Measurements from ENCODE around the gene SPDYE16. TPM values are rescaled to one million over a fixed set of nuclear protein-coding genes. Genes with fewer than 3 reads are reported as not detected.
"Not testable (repeated sequence)": the region's sequence is repeated elsewhere in the genome, so short reads cannot be mapped to it uniquely, and the experiment has no call there.

Gene SPDYE16
- total and polyA plus RNA-seq, 5 experiments from 2014 or later: 0.26 to 0.69 TPM; not detected in 3

DNA sequence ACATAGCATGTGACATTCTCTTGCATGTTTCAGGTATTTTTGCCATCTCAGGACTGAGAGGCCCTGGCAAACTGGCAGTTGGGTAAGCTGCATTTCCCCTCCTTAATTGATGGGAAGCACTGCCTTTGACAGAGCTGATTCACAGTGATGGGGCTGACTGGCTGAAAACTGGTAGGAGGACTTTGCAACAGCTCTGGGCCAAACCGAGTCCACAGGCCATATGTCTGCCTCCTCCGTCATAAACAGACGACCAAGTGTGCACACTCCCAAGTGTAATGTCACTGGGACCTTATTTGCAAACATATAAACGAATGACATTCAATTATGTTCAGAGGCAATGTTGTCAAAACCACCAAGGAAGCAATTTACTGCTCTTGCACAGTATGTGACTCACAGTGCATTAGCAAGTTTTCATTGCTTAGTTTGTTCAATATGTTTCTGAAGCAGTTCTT, 27.3 kb upstream of the SPDYE16 start:
- POLR2A ChIA-PET, H3K4me3 Mint-ChIP-seq: not testable (repeated sequence)

DNA sequence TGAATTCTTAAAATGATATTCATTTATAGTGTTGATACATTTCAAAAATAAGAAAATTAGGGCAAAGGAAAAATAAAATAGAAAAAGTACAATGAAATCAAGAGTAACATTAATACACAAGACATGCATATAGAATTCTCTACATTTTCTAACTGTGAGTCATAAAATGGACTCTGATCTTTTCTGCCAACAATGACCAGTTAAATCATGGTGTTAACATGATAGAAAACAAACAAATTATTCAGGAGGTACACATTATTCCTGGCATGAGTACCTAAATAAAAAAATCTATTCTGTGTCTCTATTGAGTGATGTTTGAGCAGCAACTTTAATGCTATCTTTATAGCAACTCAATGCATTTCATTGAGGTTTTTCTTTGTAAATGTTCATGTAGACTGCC, 25.6 kb upstream of the SPDYE16 start:
- H3K36me3 Mint-ChIP-seq: peaks cover 7 to 23% (median 9%) of the 10 kb centered on the region in 3 donors
- ATAC-seq, DNase-seq, H3K4me3 Mint-ChIP-seq, H3K9me3 Mint-ChIP-seq, H3K27ac Mint-ChIP-seq, POLR2A ChIA-PET, H3K27me3 Mint-ChIP-seq: not testable (repeated sequence)
- H3K4me1 Mint-ChIP-seq: peaks cover 13 to 26% (median 18%) of the 10 kb centered on the region in 4 donors

More for the DNA sequence above, 27.3 kb upstream of the SPDYE16 start:
- Mint-ChIP-seq H3K4me1 (peaks cover 9 to 24% (median 11%) of the 10 kb centered on the region in 4 donors), H3K36me3 (peaks cover 5 to 23% (median 9%) of the 10 kb centered on the region in 3 donors), H3K27ac (peak overlapping the region in 1 of 10 donors; percentile 77)
- H3K9me3 Mint-ChIP-seq, DNase-seq, ATAC-seq, H3K27me3 Mint-ChIP-seq: not testable (repeated sequence)

DNA sequence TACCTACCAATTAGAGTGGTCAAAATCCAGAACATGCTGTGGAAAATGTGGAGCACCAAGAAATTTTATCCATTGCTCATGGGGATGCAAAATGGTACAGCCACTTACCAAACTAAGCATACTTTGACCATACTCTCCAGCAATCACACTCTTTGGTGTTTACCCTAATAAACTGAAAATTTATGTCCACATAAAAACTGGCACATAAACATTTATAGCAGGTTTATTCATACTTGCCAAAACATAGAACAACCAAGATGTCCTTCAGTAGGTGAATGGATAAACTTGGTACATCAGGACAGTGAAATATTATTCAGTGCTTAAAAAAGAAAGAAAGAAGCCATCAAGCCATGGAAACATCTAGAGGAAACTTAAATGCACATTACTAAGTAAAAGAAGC, 24.7 kb upstream of the SPDYE16 start:
- POLR2A ChIA-PET, DNase-seq, H3K9me3 Mint-ChIP-seq, H3K27me3 Mint-ChIP-seq, ATAC-seq, H3K27ac Mint-ChIP-seq, H3K4me3 Mint-ChIP-seq: not testable (repeated sequence)
- H3K4me1 Mint-ChIP-seq: peaks cover 13 to 31% (median 22%) of the 10 kb centered on the region in 4 donors
- H3K36me3 Mint-ChIP-seq: peaks cover 8 to 23% (median 9%) of the 10 kb centered on the region in 3 donors

DNA sequence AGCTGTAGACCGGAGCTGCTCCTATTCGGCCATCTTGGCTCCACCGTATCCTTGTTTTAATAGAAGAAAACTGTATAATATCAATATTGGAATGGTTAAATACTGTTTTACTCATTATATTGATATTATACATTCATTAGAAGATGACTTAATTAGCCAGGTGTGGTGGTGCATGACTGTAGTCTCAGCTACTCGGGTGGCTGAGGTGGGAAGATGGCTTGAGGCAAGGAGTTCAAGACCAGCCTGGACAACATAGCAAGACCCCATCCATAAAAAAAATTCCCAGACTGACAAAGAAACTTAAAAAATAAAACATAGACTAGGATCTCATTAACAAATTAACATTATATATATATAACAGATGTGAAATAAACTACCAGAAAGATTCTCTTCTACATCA, 24.2 kb upstream of the SPDYE16 start:
- ATAC-seq, DNase-seq, H3K4me3 Mint-ChIP-seq, H3K27me3 Mint-ChIP-seq, H3K9me3 Mint-ChIP-seq, POLR2A ChIA-PET, H3K27ac Mint-ChIP-seq: not testable (repeated sequence)
- Mint-ChIP-seq H3K36me3 (peaks cover 9 to 22% (median 9%) of the 10 kb centered on the region in 3 donors), H3K4me1 (peaks cover 11 to 35% (median 24%) of the 10 kb centered on the region in 4 donors)

DNA sequence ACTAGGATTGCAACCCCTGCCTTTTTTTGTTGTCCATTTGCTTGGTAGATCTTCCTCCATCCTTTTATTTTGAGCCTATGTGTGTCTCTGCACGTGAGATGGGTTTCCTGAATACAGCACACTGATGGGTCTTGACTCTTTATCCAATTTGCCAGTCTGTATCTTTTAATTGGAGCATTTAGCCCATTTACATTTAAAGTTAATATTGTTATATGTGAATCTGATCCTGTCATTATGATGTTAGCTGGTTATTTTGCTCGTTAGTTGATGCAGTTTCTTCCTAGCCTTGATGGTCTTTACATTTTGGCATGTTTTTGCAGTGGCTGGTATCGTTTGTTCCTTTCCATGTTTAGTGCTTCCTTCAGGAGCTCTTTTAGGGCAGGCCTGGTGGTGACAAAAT, 21.9 kb upstream of the SPDYE16 start:
- H3K27ac Mint-ChIP-seq, POLR2A ChIA-PET, DNase-seq, H3K4me3 Mint-ChIP-seq, H3K27me3 Mint-ChIP-seq, ATAC-seq, H3K9me3 Mint-ChIP-seq: not testable (repeated sequence)
- Mint-ChIP-seq H3K4me1 (peaks cover 6 to 42% (median 31%) of the 10 kb centered on the region in 4 donors), H3K36me3 (peaks cover 6 to 13% (median 12%) of the 10 kb centered on the region in 3 donors)

DNA sequence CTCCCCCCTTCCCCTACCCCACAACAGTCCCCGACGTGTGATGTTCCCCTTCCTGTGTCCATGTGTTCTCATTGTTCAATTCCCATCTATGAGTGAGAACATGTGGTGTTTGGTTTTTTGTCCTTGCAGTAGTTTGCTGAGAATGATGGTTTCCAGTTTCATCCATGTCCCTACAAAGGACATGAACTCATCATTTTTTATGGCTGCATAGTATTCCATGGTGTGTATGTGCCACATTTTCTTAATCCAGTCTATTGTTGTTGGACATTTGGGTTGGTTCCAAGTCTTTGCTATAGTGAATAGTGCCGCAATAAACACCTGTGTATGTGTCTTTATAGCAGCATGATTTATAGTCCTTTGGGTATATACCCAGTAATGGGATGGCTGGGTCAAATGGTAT, 18.2 kb upstream of the SPDYE16 start:
- POLR2A ChIA-PET, H3K27ac Mint-ChIP-seq, DNase-seq, H3K9me3 Mint-ChIP-seq, H3K27me3 Mint-ChIP-seq, H3K4me3 Mint-ChIP-seq, ATAC-seq: not testable (repeated sequence)
- Mint-ChIP-seq H3K4me1 (peaks cover 9 to 52% (median 45%) of the 10 kb centered on the region in 4 donors), H3K36me3 (peaks cover 6 to 22% (median 16%) of the 10 kb centered on the region in 3 donors)

DNA sequence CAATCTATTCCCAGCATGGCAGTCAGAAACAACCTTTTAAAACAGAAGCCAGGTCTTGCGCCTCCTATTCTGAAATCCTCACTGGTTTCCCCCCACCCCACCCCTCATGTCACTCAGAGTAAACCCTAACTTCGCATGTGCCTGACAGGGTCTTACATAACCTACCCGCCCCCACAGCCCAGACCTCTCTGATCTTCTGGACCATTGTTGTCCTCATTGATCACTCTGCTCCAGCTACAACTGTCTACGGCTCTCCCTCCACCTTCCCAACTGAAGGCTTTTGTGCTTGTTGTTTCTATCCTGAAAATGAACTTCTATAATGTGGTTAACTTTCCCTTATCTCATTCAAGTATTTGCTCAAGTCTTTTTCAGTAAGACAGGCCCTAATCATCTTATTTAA, 17.1 kb upstream of the SPDYE16 start:
- peaks cover 8 to 50% (median 44%) of the 10 kb centered on the region in 4 donors for H3K4me1 Mint-ChIP-seq
- H3K27me3 Mint-ChIP-seq, DNase-seq, H3K4me3 Mint-ChIP-seq, POLR2A ChIA-PET, H3K9me3 Mint-ChIP-seq, ATAC-seq: not testable (repeated sequence)
- peak overlapping the region in 2 of 10 donors; percentile 24 to 44 for H3K27ac Mint-ChIP-seq
- H3K36me3 Mint-ChIP-seq: peaks cover 0 to 27% (median 12%) of the 10 kb centered on the region in 3 donors

DNA sequence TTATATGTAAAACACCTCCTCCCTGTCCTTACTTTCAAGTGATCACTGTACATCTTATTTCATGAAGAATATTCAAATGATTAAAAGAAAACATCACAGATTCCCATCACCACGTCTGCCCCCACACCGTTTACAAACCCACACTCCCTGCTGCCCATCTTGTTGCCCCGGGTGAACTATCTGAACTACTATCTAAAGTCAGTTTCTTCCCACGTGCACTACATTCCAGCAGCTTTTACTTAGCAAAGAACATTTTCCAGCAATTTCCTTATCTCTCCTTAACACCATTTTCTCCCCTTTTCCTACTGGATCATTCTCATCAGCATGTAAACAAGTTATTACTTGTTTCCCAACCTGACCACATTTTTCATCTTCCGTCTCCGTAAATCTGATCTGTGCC, 16.6 kb upstream of the SPDYE16 start:
- H3K9me3 Mint-ChIP-seq, H3K27me3 Mint-ChIP-seq, ATAC-seq, DNase-seq, POLR2A ChIA-PET, H3K4me3 Mint-ChIP-seq: not testable (repeated sequence)
- Mint-ChIP-seq H3K36me3 (peaks cover 0 to 29% (median 14%) of the 10 kb centered on the region in 3 donors), H3K4me1 (peaks cover 10 to 55% (median 47%) of the 10 kb centered on the region in 4 donors), H3K27ac (peak overlapping the region in 3 of 10 donors; percentile 7 to 44 (median 27))

DNA sequence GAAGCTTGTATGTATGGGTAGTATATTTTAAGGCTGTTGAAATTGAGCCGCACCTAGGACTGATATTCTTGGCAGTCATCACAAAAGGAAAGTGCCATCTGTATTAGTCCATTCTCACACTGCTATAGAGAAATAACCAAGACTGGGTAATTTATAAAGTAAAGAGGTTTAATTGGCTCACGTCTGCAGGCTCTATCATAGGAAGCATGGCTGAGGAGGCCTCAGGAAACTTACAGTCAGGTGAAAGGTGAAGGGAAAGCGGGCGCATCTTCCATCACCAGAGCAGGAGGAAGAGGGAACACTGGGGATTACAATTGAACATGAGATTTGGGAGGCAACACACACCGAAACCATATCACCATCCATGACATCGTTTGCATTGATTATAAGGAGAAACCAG, 8.9 kb upstream of the SPDYE16 start:
- H3K9me3 Mint-ChIP-seq, DNase-seq, H3K27me3 Mint-ChIP-seq, ATAC-seq, POLR2A ChIA-PET: not testable (repeated sequence)
- peak overlapping the region in 1 of 10 donors; percentile 20 for H3K27ac Mint-ChIP-seq
- H3K36me3 Mint-ChIP-seq: peaks cover 0 to 23% (median 2%) of the 10 kb centered on the region in 3 donors
- H3K4me3 Mint-ChIP-seq: peak overlapping the region in 4 of 10 donors; percentile 9 to 37 (median 26)
- H3K4me1 Mint-ChIP-seq: peaks cover 12 to 50% (median 35%) of the 10 kb centered on the region in 4 donors

DNA sequence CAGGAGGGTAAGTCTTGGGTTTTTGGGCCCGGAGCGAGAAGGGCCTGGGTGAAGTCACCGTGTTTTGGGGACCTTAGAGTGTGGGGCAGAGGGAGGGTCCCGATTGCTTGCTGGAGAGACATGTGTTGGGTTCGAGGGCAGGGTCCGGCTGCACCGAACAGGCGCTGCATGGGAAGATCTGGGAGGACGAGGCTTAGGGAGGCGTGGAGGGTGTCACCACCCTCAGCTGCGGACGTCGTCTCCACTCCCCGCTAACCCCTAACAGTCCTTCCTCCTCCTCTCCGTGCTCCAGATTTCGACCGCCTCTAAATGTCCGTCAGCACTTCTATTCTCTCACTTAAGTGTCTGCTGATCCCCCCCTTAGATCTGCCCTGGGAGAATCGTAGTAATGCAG, 6.8 kb upstream of the SPDYE16 start:
- H3K36me3 Mint-ChIP-seq: peaks cover 0 to 15% (median 2%) of the 10 kb centered on the region in 3 donors
- H3K9me3 Mint-ChIP-seq, POLR2A ChIA-PET, H3K27me3 Mint-ChIP-seq, DNase-seq, ATAC-seq: not testable (repeated sequence)
- peak overlapping the region; percentile 14 to 93 (median 86) for H3K27ac Mint-ChIP-seq
- H3K4me3 Mint-ChIP-seq: peak overlapping the region; percentile 86 to 94 (median 92)
- peaks cover 9 to 38% (median 25%) of the 10 kb centered on the region in 4 donors for H3K4me1 Mint-ChIP-seq

DNA sequence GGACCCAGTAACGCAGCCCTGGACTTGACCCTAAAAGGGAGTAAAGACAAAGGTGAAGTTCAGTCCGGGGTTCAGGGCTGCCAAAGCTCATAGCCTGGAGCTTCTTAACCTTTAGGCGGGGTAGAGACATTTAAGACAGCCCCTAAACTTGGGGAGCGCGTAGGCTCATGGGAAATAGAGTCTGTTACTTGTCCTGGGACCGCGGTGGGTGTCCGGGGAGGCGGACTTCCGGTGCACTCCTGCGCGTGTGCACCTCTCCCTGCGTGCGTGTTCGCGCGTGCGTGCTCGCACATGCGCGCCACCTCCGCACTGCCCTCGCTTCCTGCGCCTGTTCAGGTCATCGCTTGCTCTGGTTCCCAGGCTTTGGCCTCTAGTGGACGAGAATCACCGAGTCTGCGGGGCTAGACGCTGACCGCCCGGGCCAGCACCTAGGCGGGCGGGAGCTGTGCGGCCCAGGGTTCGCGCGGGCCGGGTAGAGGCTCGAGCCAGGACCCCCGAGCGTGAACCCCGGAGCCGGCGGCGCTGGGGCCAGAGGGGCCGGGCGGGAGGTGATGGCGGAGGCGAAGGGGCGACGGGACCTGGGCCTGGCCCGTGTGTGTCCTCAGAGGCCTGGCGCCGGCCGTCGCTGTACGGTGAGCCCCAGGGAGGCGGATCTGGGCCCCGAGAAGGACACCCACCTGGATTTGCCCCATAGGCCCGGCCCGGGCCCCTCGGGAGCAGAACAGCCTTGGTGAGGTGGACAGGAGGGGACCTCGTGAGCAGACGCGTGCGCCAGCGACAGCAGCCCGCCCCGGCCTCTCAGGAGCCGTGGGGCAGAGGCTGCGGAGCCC, 6.1 kb upstream of the SPDYE16 start:
- peaks cover 0 to 13% (median 0%) of the 10 kb centered on the region in 3 donors for H3K36me3 Mint-ChIP-seq
- POLR2A ChIA-PET: interaction anchor here (0.6 kb wide), 1 partner anchor 54 kb away, joined by 8 read pairs; no protein-coding TSS in a partner anchor

DNA sequence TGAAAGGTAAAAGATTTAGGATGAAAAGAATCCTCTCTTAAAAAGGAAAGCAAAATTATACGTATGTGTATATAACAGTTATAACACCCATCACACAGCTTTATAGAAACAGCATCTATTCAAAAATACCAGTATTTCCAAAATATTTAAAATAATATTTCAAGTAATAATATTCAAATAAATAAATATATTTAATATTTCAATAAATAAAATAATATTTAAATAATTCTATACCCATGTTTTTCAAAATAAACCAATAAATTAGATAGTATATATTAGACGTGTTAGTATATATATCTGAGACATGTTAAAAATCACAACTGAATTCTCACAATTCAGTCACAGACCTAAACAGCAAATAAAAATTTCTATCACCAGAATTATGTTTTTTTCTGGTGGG, 11.5 kb downstream of the SPDYE16 start:
- ATAC-seq, H3K9me3 Mint-ChIP-seq, H3K36me3 Mint-ChIP-seq, H3K4me1 Mint-ChIP-seq, H3K4me3 Mint-ChIP-seq, DNase-seq, POLR2A ChIA-PET, H3K27ac Mint-ChIP-seq, H3K27me3 Mint-ChIP-seq: not testable (repeated sequence)

More for the DNA sequence above, 6.1 kb upstream of the SPDYE16 start:
- not testable (repeated sequence) for H3K9me3 Mint-ChIP-seq, H3K27me3 Mint-ChIP-seq
- peaks cover 7 to 36% (median 23%) of the 10 kb centered on the region in 4 donors for H3K4me1 Mint-ChIP-seq
- peak overlapping the region; percentile 86 to 94 (median 92) for H3K4me3 Mint-ChIP-seq
- peak overlapping the region; percentile 79 to 94 (median 93) for H3K27ac Mint-ChIP-seq
- ATAC-seq (peak; percentile 96 to 99), DNase-seq (peak; percentile 62 to 93 (median 78))

DNA sequence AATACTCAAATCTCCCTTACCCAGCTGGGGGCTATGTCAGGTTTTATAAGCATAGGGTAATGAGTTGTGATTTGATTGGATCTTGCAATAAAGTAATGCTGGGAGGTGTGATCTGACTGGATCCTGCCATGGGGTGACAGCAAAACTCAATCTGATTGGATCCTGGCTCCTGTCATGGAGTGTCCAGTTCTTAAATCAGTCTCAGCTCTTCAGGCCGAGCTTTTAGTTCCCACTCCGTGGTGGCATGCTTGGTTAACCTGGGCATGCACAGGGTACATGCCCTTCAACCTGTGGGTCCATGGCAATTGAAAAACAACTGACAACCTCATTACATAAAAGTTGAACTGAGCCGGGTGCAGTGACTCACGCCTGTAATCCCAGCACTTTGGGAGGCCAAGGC, 16.9 kb downstream of the SPDYE16 start:
- H3K27me3 Mint-ChIP-seq, DNase-seq, H3K4me1 Mint-ChIP-seq, H3K36me3 Mint-ChIP-seq, ATAC-seq, H3K27ac Mint-ChIP-seq, H3K4me3 Mint-ChIP-seq, POLR2A ChIA-PET, H3K9me3 Mint-ChIP-seq: not testable (repeated sequence)
